HG03175 (cell line): ENCODE measurements around the gene NFATC4.
"Not testable (repeated sequence)": the region's sequence is repeated elsewhere in the genome, so short reads cannot be mapped to it uniquely, and the experiment has no call there.

ENCODE experiments used
- ATAC-seq: cut with Tn5 transposase; IDR thresholded peaks from one replicate; pipeline ENCODE4 v1.9.1; 2021; ENCODE audit warnings: mild to moderate bottlenecking, moderate library complexity; ENCODE audit not compliant: unreplicated experiment

Gene NFATC4

DNA sequence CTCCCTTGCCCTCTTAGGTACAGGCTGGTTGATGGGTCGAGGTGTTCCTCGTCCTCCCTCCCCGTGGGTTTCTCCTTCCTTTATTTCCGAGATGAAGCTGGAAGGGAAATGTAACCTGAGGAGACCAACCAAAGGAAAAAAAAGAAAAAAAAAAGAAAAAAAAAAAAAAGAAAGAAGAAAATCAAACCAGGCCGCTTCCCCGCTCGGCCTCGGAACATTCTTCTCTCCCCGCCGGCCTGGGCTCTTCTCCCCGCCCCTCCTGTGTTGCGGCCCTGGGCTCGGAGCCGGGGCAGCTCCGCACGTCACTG lies 1.6 kb upstream of the NFATC4 start:
- no peak for ATAC-seq

DNA sequence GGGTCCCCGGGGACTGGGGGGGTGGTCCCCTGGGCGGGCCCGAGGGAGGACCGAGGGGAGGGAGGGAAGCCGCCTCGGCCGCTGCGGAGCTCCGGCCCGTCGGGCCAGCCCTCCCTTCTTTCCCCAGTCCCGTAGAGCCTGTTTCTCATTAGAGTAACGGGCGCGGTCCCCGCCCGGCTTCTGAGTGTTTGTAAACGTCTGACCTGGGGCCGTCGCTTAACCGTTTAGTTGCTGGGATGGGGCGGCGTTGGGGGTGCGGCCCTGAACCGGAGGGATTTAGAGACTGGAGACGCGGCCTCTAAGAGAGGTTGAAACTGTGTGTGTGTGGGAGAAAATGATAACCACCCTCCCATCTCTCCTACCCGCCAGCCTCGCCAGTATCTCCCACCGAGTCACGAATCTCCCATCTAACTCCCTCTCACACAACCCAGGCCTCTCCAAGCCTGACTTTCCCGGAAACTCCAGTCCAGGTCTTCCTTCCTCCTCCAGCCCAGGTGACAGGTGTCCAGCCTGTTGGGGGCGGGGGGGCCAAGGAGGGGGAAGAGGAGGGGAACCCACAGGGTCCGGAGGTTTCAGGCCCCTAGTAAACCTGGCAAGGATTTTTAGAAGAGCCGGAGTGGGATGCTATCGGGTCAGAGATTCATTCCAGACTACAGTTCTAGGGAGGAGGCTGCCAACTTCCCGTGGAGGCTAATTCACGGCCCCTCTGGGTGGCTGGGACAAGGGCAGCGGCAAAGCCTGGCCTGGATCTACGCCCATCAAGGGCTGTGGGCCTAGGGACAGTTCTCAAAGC lies 1.1 kb upstream of the NFATC4 start:
- ATAC-seq = peak; percentile 56

DNA sequence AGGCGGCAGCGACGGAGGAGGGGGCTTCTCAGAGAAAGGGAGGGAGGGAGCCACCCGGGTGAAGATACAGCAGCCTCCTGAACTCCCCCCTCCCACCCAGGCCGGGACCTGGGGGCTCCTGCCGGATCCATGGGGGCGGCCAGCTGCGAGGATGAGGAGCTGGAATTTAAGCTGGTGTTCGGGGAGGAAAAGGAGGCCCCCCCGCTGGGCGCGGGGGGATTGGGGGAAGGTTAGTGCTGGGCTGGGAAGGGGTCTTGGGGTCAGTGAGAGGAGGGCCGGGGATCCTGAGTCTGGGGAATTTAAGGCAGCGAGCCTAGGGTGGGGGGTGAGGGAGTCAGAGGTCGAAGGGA lies 203 bp downstream of the NFATC4 start:
- no peak for ATAC-seq

DNA sequence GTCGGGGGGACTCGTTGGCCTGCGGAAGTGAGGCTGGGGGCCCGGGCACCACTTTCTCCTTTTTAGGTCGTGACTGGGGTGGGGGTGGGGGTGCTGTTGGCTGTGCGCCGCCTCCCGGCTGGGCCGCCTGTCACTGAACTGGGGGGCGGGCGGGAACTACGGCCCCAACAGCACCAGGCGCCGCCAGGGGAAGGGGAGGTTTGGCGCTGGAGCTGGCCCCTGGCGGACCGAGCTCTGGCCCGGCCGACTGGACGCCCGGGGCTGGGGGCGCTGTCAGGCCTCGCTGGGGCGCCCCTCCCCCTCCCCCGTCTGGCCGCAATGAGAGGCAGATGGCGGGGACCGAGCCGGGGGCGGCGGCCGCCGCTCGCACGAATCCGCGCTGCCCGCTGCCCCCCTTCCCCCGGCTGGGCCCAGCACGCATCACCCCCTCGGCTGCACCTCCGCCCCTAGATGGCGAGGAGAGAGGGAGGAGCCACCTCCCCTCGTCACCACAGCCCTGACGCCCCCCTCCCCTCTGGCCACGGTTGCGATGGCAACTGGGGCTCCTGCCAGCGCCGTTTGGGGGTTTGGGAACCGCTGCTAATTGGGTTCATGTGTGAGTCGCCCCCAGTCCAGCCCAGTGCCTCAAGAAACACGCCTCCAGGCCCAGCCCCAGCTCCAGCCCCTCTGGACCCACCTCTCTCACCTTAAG lies 723 bp downstream of the NFATC4 start:
- ATAC-seq = no peak

DNA sequence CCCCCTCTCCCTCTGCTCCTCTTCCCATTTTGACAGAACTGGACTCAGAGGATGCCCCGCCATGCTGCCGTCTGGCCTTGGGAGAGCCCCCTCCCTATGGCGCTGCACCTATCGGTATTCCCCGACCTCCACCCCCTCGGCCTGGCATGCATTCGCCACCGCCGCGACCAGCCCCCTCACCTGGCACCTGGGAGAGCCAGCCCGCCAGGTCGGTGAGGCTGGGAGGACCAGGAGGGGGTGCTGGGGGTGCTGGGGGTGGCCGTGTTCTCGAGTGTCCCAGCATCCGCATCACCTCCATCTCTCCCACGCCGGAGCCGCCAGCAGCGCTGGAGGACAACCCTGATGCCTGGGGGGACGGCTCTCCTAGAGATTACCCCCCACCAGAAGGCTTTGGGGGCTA lies 1.5 kb downstream of the NFATC4 start:
- ATAC-seq = no peak

DNA sequence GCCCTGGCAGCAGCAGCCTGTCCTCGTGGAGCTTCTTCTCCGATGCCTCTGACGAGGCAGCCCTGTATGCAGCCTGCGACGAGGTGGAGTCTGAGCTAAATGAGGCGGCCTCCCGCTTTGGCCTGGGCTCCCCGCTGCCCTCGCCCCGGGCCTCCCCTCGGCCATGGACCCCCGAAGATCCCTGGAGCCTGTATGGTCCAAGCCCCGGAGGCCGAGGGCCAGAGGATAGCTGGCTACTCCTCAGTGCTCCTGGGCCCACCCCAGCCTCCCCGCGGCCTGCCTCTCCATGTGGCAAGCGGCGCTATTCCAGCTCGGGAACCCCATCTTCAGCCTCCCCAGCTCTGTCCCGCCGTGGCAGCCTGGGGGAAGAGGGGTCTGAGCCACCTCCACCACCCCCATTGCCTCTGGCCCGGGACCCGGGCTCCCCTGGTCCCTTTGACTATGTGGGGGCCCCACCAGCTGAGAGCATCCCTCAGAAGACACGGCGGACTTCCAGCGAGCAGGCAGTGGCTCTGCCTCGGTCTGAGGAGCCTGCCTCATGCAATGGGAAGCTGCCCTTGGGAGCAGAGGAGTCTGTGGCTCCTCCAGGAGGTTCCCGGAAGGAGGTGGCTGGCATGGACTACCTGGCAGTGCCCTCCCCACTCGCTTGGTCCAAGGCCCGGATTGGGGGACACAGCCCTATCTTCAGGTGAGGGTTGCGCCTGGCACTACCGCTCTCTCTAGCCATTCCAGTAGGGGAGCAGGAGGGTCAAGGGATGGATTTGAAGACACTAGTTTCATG lies 2.1 kb downstream of the NFATC4 start:
- no peak for ATAC-seq

DNA sequence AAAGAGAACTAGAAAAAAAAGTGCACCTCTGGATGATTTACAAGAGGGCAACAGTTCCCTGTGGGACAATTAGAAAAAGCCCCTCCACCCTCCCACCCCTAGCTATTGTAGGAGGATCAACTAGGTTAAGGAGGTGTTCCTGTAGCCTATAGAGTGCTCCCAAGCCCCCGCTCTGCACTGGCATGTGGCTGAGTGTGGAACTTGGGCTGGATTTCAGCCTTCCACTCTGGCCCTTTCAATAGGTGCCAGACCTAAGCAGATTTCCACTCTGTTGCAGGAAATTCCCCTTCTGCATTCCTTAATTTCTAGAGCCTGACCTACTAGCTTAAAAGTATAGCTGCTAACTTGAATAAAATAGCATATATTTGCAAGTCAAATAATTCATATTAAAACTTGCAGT lies 2.8 kb downstream of the NFATC4 start:
- ATAC-seq = no peak

DNA sequence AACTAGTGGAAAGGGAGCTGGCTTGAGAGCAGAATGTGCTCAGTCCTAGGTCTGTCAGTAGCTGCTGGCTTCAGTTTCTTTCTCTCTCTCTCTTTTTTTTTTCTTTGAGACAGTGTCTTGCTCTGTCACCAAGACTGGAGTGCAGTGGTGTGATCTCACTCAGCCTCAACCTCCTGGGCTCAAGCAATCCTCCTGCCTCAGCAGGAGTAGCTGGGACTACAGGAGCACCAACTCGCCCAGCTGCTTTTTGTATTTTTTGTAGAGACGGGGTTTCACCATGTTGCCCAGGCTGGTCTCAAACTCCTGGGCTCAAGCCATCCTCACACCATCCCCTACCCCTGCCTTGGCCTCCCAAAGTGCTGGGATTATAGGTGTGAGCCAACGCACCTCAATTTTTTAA lies 3.6 kb downstream of the NFATC4 start:
- ATAC-seq = not testable (repeated sequence)

DNA sequence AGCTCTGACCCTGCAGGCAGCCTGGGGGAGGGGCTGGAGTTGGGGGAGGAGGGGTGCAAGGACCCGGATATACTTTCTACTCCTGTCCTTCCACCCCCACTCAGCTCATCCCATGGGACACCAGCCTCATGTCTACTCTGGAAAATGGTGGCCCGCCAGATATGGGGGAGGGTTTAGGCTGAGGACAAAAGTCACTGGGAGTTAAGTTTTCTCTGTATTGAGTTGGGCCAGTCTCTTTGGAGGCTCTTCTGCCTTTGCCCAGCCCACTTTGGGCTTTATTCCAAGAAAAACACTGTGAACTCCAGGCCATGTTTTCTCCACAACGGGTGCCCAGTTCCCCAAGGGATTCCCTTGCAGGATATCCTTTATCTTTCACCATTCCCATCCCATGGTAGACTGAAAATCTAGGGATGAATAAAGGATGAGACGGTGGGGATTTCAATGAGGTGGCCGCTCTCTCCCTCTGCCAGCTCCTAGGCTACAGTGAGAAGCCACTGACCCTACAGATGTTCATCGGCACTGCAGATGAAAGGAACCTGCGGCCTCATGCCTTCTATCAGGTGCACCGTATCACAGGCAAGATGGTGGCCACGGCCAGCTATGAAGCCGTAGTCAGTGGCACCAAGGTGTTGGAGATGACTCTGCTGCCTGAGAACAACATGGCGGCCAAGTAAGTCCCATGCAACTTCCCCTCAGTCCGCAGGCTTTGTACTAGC lies 4.9 kb downstream of the NFATC4 start:
- ATAC-seq = no peak

DNA sequence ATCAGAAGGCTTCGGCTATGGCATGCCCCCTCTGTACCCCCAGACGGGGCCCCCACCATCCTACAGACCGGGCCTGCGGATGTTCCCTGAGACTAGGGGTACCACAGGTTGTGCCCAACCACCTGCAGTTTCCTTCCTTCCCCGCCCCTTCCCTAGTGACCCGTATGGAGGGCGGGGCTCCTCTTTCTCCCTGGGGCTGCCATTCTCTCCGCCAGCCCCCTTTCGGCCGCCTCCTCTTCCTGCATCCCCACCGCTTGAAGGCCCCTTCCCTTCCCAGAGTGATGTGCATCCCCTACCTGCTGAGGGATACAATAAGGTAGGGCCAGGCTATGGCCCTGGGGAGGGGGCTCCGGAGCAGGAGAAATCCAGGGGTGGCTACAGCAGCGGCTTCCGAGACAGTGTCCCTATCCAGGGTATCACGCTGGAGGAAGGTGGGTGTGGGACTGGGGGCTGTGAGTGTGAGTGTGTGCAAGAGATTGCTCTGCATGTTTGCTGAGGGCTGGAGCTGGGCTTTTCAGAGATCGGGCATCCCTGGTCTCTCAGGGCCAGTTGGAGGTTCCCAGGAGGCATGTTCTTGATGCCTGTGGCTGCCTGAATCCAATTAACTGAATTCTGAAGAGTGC lies 8.6 kb downstream of the NFATC4 start:
- no peak for ATAC-seq

DNA sequence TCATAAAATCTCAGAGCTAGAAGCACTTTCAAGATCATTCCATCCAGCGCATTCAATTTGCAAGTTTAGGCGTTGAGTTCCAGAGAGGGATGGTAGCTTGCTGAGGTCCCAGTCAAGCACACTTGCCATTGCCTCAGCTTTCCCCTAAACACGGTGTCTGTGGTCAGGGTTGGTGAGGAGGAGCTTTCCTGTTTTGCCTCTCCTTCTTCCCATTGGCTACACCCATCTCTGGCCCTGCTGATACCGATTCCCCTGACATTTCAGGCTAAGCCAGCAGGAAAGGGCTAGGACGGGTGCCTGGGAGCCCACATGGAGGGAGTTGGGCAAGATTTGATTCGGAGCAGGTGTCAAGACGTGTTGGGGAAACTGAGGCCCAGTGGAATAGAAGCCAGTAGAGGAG lies 9.1 kb downstream of the NFATC4 start:
- ATAC-seq = no peak

DNA sequence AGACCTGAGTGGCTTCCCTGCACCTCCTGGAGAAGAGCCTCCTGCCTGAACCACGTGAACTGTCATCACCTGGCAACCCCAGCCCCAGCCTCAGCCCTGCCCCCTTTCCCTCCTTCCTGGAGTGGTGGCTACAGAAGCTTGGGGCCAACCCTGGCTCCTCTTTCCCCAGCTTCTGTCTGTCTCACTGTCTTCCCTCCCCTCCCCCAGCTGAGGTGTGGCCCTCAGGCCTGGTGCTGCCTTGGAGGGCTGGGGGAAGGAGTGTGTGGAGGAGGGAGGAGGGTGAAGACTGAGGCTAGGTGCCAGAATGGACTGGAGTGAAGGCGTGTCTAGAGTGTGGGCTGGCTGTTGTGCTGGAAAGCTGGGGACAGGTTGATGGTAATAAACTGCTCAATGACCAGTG lies 9.7 kb downstream of the NFATC4 start:
- no peak for ATAC-seq

DNA sequence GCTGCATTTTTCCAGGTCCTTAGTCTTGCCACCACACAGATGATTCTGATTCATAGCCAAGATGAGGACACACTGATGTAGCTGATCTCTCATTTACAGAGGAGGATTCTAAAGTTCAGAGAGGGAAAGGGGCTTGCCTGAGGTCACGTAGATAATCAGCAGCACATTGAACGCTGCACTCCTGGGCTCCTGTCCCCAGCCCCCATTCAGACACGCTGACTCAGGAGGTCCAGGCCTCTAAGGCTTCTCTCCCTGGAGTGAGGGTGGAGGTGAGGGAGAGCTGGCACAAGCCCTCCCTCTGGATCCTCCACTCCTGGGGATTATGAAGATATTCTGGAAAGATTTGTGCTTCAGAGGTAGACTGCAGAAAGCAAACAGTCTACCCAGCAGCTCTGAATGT lies 10.3 kb downstream of the NFATC4 start:
- no peak for ATAC-seq

DNA sequence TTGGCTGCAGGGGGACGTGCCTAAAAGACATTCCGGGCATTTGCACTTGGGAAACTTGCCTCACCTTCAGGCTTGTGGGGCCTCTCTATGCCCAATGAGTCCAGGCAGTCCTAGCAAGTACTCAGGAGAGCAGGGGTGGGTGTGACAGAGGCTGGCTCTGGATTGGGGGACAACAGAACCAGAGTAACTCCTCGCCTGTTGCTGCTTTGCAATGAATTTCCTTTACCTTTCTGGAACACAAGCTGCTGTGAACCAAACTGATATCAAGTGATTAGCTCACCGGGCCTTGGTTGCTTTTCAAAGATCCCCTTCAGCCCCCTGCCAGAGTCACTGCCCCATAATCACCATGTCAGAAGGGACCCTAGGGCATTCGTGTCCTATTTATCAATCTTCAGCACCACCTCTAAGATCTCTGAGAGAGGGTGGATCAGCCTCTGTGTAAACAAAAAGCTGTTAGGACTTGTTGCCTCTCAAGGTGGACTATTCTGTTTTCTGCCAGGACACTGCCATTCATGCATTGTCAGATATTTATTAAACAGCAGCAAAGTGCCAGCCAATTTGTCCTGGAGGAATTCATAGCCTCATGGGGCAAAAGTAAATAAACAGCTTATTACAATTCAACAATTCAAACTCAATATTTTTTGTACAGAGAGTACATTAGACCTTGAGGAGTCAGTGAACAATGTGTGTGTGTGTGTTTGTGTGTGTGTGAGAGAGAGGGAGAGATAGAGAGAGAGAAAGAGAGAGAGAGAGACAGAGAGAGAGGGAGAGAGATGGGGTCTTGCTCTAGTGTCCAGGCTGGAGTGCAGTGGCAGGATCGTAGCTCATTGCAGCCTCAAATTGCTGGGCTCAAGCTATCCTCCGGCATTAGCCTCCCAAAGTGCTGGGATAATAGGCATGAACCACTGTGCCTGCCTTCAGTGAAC lies 11.3 kb downstream of the NFATC4 start:
- no peak for ATAC-seq

DNA sequence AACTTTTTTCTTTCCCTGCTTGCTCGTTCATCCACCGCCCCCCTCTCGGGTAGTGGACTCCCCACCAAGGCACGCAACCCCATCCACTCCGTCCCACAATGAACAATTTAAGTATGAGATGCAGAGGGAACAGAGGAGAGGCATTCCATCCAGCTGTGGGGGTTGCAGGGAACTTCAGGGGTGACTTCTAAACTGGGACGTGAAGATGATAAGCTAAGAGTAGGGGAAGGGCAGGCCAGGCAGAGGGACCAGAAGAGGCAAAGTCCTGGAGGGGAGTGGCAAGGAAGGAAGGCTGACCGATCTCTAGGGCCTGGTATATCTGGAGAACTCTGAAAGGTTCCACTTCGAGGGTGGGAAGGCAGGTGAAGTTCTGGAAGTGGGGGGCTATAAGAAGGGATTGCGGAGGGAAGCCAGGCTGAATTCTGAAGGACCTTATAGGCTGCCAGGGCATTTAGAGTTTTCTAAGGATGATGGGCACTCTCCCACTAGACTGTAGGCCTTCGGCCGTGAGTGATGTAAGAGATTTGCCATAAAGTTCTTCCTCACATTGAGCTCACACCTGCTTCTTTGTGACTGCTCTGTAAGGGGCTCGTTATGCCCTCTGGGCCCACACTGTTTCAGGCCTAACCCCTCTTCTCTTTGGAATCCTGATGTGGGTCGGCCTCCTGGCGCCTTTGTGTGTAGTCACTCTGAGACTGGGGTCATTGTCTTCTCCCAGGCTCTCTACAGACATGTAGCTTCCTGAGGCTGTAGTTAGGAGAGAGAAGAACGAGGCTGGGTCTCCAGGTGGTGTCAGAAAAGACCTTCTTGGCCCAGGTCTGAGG lies 12.1 kb downstream of the NFATC4 start:
- ATAC-seq = no peak

DNA sequence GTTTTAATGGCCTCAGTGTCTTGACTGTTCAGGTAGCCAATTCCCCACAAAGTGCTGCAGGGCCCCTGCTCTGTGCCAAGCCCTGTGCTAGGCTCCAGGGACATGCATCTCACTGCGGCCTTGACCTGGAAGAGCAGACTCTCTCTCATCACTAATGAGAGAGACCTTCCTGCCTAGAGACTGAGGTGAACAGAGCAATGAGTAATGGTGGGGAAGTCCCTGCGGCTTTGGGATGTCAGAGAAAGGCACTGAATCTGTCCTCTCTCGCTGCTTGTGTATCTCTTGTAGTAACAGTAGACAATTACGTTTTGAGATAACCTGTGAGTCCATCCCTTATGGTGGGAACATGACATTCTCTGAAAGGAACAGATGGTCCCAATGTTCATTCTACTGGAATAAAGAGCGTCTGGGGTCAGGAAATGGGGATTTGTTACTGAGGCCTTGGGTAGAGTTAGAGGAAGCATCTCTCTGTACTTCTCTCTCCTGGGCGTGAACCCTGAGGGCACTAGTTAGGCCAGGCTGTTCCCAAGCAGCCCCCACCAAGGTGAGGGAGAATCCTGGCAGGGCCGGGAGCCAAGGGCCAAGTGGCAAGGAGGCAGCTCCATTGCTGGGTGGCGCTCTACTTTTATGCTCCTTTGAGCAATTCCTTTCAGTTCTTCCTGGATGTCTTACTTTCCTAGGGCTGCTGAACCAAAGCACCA lies 13.5 kb downstream of the NFATC4 start:
- ATAC-seq = no peak

DNA sequence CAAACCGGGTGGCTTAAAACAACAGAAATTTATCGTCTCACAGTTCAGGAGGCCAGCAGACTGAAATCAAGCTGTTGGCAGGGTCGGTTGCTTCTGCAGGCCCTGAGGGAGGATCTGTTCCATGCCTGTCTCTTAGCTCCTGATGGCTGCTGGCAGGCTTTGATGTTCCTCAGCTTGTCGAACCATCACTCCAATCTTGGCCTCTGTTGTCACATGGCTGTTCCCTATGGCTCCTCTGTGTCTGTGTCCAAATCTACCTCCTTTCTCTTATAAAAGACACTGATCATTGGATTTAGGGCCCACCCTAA lies 14.0 kb downstream of the NFATC4 start:
- ATAC-seq = no peak

DNA sequence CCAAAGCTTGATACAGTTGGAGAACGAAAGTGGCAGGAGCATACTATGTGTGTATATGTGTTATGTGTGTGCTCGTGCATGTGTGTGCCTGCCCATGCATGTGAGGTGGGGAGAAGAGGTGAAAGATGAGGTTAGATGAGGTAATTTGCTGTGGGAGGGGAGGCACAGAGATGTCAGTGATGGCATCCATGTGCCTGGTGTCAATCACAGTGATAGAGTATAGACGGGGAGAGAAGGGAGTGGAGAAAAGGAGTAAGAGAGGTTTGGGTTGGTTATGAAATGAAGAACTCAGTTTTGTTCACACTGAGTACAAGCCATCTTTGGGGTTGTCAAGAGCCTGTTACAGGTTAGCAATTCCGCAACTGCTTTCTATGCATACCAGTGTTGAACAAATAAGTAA lies 16.2 kb downstream of the NFATC4 start:
- ATAC-seq = no peak

DNA sequence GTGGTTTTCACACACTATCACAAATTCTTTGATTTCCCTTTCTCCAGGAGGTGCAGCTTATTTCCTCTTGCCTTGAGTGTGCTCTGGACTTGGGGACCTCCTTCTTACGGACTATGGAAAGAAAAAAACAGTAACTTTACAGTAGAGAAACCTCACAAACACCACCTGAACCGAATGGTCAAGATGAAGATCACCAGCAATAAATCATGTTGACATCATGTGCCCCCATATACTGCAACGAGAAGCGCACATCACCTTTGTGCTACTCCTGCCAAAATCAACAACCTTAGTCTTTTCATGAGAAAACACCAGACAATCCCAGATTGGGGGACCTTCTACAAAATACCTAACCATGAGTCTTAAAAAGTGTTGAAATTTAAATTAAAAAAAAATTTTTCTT lies 17.5 kb downstream of the NFATC4 start:
- ATAC-seq = no peak
